Gastrocnemius medialis (tissue), 4 donors: ENCODE data around the gene CNDP1.

Experiments used
- CTCF ChIP-seq, 5 experiments: fragments of 450-650 bp in 3 of 5; fragments of 200-600 bp in 2 of 5; sonication (generic) in 2 of 5; IDR thresholded peaks in 4 of 5; conservative IDR thresholded peaks in 1 of 5; 1 replicate in 4 of 5; 2 replicates in 1 of 5; pipeline ENCODE4 v1.5.1; 2016 to 2019; ENCODE audit warnings: antibody characterized with exemption in 5 of 5, mild to moderate bottlenecking in 3 of 5, moderate library complexity in 3 of 5
- POLR2A ChIP-seq, 2 donors: fragments of 450-650 bp; IDR thresholded peaks; one replicate each; pipeline ENCODE4 v1.6.1; 2017; ENCODE audit warnings: antibody characterized with exemption in 2 of 2, mild to moderate bottlenecking in 2 of 2, moderate library complexity in 2 of 2

GRCh38 chr18:74507097-74507881 lies 27.0 kb upstream of the CNDP1 start:
- no peak for TF ChIP-seq POLR2A (IDR thresholded peaks at IDR 0.05)
- TF ChIP-seq CTCF (IDR thresholded peaks at IDR 0.05 in 4 of 5, conservative IDR thresholded peaks at IDR 0.05 in 1 of 5), result no peak
